Glutamatergic neuron (in vitro differentiated cells): Measurements from ENCODE around the gene TRPV2. TPM values are rescaled to one million over a fixed set of nuclear protein-coding genes. Genes with fewer than 3 reads are reported as not detected.

Experiments
- DNase-seq: peaks from one replicate; pipeline ENCODE4 v3.0.0; 2022
- H3K27ac Mint-ChIP-seq: one replicate; pipeline ENCODE4 v1.8.0; 2020; ENCODE audit warnings: mild to moderate bottlenecking, mixed read lengths, inconsistent platforms; ENCODE audit not compliant: unreplicated experiment
- H3K27me3 Mint-ChIP-seq: one replicate; pipeline ENCODE4 v1.8.0; 2020; ENCODE audit warnings: mild to moderate bottlenecking, moderate library complexity, mixed read lengths, inconsistent platforms; ENCODE audit not compliant: unreplicated experiment
- H3K36me3 Mint-ChIP-seq: one replicate; pipeline ENCODE4 v1.8.0; 2020; ENCODE audit warnings: mild to moderate bottlenecking, mixed read lengths, inconsistent platforms; ENCODE audit not compliant: unreplicated experiment
- H3K4me1 Mint-ChIP-seq: one replicate; pipeline ENCODE4 v1.8.0; 2020; ENCODE audit warnings: mild to moderate bottlenecking, low read depth, mixed read lengths, inconsistent platforms; ENCODE audit not compliant: unreplicated experiment
- H3K4me3 Mint-ChIP-seq: one replicate; pipeline ENCODE4 v1.8.0; 2020; ENCODE audit warnings: mild to moderate bottlenecking, mixed read lengths, inconsistent platforms; ENCODE audit not compliant: unreplicated experiment
- H3K9me3 Mint-ChIP-seq: one replicate; pipeline ENCODE4 v1.8.0; 2020; ENCODE audit warnings: mild to moderate bottlenecking, moderate library complexity, mixed read lengths, inconsistent platforms; ENCODE audit not compliant: unreplicated experiment
- CTCF ChIP-seq: fragments of 200-600 bp; sonication (generic); IDR thresholded peaks from one replicate; pipeline ENCODE4 v1.5.0; 2021; ENCODE audit not compliant: partially characterized antibody, unreplicated experiment
- total RNA-seq: library from RNA; stranded (reverse); fragmentation: NEBNext Ultra II Directional; extraction: Animal tissue kit (Norgen Biotek cat#: 25700); gene quantifications from one replicate; pipeline ENCODE4 v1.2.1, GENCODE V29; 2021; ENCODE audit not compliant: unreplicated experiment

The TRPV2 gene
- total RNA-seq, 1 donor from 2014 or later: 27.0 TPM

DNA sequence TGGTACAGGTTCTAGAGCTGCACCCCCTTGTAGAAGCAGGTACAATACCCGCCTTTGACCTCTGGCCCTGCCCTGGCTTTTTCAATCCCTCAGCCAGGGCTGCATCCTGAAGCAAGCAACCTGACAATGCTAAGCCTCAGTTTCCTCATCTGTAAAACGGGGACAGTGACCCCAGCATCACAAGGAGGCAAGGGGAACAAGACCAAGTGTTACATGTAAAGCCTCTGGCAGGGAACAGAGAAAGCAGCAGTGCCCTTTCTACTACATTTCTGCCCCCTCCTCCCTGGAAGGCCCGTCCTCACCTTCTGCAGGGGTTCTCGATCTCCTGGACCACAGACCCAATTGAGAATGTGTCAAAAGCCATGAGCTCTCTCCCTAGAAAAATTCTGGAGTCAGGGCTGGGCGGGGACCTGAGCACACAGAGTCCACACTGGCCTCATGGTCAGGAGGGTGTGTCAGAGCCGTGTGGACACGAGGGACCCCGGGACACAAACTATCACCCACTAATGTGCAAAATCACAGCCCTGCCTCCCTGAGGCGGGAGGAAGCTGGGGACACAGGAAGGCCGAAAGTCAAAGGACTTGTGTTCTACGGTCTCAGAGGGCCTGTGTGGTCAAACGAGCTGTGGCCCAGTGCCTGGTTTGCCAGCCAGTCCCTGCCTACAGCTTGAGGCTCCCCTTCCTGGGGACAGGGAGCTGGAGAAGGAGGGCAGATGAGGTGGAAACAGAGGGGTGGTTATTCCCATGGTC is 49.1 kb downstream of the TRPV2 start:
- H3K36me3 Mint-ChIP-seq: no peaks in the 10 kb centered on the region
- H3K27me3 Mint-ChIP-seq: peaks cover 13% of the 10 kb centered on the region
- DNase-seq: no peak
- no peak overlapping the region for H3K4me3 Mint-ChIP-seq
- no peak for TF ChIP-seq CTCF
- H3K4me1 Mint-ChIP-seq: peaks cover 18% of the 10 kb centered on the region
- H3K27ac Mint-ChIP-seq: peak overlapping the region; percentile 73
- peaks cover 1% of the 10 kb centered on the region for H3K9me3 Mint-ChIP-seq

DNA sequence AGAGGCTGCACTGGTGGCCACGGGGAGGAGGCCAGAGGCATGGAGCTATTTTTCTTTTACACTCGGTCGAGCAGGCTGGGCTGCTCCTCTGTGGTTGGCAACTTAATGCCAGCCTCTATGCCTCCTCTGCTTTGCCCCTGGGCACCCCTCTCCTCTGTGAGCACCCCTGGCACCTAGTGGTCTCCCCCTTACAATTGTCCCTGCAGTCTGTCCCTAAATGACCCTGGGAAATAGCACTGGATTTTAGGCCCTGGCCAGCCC is 49.6 kb downstream of the TRPV2 start:
- peaks cover 23% of the 10 kb centered on the region for H3K4me1 Mint-ChIP-seq
- TF ChIP-seq CTCF: no peak
- H3K4me3 Mint-ChIP-seq: no peak overlapping the region
- H3K27ac Mint-ChIP-seq: no peak overlapping the region
- no peak for DNase-seq
- H3K27me3 Mint-ChIP-seq: peaks cover 13% of the 10 kb centered on the region
- no peaks in the 10 kb centered on the region for H3K36me3 Mint-ChIP-seq
- peaks cover 1% of the 10 kb centered on the region for H3K9me3 Mint-ChIP-seq

DNA sequence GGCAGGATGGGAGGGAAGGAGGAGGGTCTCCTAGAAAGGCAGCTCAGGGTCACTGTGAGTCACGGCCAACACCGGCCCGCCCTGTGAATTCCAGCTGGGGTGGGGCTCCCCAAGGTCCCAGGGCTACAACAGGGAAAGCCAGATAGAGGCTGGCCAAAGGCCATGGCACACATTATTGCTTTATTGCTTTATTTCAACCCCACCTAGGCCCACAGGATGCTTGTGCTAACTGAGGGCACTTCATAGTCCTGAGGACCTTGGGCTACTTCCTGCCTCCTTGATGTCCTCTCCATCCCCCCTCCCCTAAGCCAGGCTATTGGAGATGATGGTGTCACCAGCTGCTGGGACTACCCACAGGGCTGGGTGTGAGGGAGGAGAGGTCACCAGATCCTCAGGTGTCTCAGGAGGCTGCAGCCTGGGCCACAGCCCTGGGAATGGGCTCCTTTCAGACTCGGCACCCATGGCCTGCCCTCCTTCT is 50.5 kb downstream of the TRPV2 start:
- no peak for DNase-seq
- no peak overlapping the region for H3K4me3 Mint-ChIP-seq
- peaks cover 13% of the 10 kb centered on the region for H3K27me3 Mint-ChIP-seq
- peaks cover 30% of the 10 kb centered on the region for H3K4me1 Mint-ChIP-seq
- H3K36me3 Mint-ChIP-seq: no peaks in the 10 kb centered on the region
- no peak overlapping the region for H3K27ac Mint-ChIP-seq
- H3K9me3 Mint-ChIP-seq: peaks cover 1% of the 10 kb centered on the region
- no peak for TF ChIP-seq CTCF

DNA sequence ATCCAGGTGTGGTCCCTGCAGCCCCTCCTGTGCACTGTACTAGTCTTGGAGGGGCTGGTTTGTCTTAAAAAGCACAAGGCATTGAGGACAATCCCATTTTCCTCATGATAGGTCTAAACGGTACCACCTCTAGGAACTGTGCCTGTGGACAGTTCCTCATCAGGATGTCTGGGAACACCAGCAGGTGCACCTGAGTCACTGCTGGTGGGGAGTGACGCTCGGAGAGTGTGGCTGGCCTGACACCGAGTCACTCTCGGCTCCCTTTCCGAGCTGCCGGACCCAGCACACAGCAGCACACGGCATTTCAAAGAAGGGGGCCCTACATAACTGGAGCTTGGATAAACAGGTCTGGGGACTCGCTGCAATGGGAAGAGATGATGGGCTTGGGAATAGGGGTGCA is 51.0 kb downstream of the TRPV2 start:
- Mint-ChIP-seq H3K4me3 (no peak overlapping the region), H3K27ac (peak overlapping the region; percentile 6), H3K36me3 (no peaks in the 10 kb centered on the region), H3K27me3 (peaks cover 13% of the 10 kb centered on the region), H3K4me1 (peaks cover 30% of the 10 kb centered on the region), H3K9me3 (peaks cover 1% of the 10 kb centered on the region)
- DNase-seq: no peak
- TF ChIP-seq CTCF: no peak

GRCh38 chr17:16467044-16467443 is 51.7 kb downstream of the TRPV2 start:
- TF ChIP-seq CTCF: no peak
- H3K9me3 Mint-ChIP-seq: peaks cover 1% of the 10 kb centered on the region
- no peaks in the 10 kb centered on the region for H3K36me3 Mint-ChIP-seq
- peaks cover 13% of the 10 kb centered on the region for H3K27me3 Mint-ChIP-seq
- no peak overlapping the region for H3K27ac Mint-ChIP-seq
- H3K4me1 Mint-ChIP-seq: peaks cover 33% of the 10 kb centered on the region
- no peak overlapping the region for H3K4me3 Mint-ChIP-seq
- no peak for DNase-seq
